Stimulated activated CD8-positive, alpha-beta memory T cell treated with anti-CD3 and anti-CD28 coated beads, Interleukin-12 subunit alpha, Interleukin-12 subunit beta, amount 100 ng/mL, for 24 hours (primary cell): ENCODE data around the gene CLPSL1.

ENCODE experiments used
- DNase-seq: peaks from one replicate; pipeline ENCODE4 v3.0.0-alpha.2; 2020; ENCODE audit errors: extremely low read depth

The CLPSL1 gene

DNA sequence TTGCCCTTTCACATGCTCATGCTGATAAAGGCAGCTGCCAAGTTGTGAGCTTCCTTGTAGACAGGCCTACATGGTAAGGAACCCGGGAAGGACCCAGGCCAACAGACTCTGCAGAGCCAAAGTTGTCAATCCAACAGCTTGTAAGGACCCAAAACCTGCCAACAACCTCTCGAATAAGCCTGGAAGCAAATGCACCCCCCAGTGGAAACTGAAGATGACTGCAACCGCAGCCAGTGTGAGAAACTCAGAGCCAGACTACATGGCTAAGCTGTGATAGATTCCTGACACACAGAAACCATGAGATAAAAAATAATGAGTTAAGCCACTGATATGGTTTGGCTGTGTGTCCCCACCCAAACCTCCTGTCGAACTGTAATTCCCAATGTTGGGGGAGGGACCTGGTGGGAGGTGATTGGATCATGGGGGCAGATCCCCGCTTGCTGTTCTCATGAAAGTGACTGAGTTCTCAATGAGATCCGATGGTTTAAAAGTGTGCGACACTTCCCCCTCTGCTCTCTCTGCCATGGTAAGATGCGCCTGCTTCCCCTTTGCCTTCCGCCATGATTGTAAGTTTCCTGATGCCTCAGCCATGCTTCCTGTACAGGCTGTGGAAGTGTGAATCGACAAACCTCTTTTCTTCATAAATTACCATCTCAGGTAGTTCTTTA lies 23.2 kb upstream of the CLPSL1 start:
- DNase-seq: no peak

GRCh38 chr6:35759426-35759825 lies 21.4 kb upstream of the CLPSL1 start:
- DNase-seq: no peak

- DNase-seq: no peak
Measured at GRCh38 chr6:35765739-35766138, 15.1 kb upstream of the CLPSL1 start.

GRCh38 chr6:35769211-35769610 lies 11.6 kb upstream of the CLPSL1 start:
- DNase-seq: no peak

DNA sequence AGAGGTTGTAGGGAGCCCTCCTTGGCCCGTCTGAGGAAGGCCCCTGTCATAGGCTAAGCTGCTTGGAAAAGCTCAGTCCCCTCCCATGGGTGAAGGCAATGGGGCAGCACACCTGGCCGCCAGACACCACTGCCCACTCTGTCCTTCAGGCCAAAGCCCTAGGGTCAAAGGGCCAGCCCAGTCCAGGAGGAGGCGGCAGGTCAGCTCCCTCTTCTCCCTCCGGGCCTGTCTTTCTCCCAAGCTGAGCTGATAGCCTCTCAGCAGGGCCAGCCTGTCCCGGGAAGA lies 9.5 kb upstream of the CLPSL1 start:
- no peak for DNase-seq

- DNase-seq: no peak
Measured at GRCh38 chr6:35774116-35774794, 6.6 kb upstream of the CLPSL1 start.

- no peak for DNase-seq
Measured at GRCh38 chr6:35775031-35775430, 5.8 kb upstream of the CLPSL1 start.

DNA sequence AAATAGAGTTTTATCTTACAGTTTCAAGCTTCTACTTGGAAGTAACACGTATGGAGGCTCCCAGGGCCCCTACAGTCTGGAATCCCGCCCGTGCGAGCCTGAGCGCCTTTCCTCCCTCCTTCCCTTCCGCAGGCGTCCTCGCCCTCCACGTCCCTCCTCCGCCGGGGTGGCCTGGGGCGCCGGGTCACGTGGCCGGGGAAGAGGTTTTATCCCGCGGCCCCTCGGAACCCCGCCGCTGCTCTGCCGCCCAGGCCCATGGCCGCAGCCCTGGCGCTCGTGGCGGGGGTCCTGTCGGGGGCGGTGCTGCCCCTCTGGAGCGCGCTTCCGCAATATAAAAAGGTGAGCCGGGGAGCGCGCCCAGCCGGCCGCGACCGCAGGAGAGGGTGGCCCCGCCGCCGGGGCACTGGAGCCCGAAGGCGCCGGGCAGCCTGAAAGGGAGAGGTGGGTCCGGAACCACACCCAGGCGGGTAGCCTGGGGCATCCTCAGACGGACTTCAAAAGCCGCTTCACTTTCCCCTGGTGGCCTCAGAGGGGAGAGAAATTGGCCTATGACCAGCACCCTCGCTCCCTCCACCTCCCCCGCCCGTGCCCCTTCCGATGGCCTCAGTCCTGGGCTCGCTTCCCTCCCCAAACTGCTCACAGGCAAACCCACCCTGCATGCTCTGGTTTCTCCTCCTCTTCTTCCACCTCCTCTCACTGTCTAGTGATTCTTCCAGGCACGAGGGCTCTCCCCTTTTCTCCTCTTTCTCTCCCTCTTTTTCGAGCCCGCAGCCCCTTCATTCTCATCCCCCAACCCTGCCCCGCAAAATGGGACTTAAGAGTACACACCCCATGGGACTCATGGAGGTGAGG lies 4.2 kb upstream of the CLPSL1 start, which contains the start of gene CLPSL2:
Gene CLPSL2, plus strand, starts transcription at position 235 of the 852 bp plus-strand sequence. Its CDS starts 21 bp downstream, at position 256.
- DNase-seq: no peak

GRCh38 chr6:35777356-35778102 lies 3.3 kb upstream of the CLPSL1 start:
- no peak for DNase-seq

DNA sequence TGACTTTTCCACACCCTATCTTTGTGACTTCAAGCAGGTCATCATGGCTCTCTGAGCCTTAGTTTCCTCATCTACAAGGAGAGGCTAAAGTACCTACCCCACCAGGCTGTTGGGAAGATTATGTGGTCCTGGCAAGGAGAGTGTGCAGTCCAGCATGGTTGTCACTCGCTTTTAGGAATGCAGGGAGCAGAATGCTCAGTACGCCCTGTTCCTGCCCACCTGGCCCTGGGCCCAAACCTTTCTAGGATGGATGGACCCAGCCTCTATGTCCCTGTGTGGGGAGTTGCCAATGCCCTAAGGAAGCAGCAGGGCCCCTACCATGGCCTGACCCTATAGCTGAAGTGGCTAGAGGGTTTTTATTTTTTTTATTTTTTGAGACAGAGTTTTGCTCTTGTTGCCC lies 2.4 kb upstream of the CLPSL1 start:
- DNase-seq: no peak

DNA sequence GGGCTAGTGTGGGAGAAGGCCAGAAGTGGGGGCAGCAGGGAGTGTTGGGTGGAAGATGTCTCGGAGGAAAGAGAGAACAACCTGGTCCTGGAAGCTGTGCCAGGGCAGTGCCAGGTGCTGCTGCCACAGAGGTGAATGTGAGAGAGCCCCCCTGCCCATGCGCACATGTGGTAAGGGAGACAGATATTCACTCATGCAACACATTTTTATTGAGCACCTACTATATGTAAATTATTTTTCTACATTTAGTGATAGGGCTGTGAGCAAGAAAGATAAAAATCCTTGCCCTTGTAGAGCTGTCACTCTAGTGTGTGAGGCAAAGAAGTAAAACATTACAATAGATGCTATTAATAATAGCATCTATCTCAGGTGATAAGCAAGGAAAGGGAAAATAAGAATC lies 471 bp downstream of the CLPSL1 start:
- DNase-seq: no peak

GRCh38 chr6:35782424-35782823 lies 1.6 kb downstream of the CLPSL1 start:
- DNase-seq: no peak

- DNase-seq: no peak
Measured at GRCh38 chr6:35784200-35784599, 3.4 kb downstream of the CLPSL1 start.

DNA sequence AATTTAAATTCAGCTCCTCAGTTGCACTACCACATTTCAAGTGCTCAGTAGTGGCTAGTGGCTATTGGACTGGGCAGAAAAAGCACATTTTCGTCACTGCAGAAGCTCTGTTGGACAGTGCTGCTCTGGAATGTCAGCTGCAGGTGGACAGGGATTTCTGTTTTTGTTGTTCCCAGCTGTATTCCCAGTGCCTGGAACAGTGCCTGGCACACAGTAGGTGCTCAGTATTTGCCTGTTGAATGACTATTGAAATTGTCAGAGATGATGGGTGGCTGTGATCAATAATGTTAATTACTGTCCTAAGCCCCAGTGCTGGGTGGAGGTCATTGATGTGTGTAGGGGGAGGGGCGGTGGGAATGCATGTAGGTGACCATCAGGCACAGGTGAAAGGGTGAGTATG lies 5.5 kb downstream of the CLPSL1 start:
- DNase-seq: no peak

GRCh38 chr6:35786810-35787209 lies 6.0 kb downstream of the CLPSL1 start:
- DNase-seq: no peak

- no peak for DNase-seq
Measured at GRCh38 chr6:35787266-35788218, 6.7 kb downstream of the CLPSL1 start.

- DNase-seq: no peak
Measured at GRCh38 chr6:35788423-35788982, 7.7 kb downstream of the CLPSL1 start.

- DNase-seq: no peak
Measured at GRCh38 chr6:35790683-35791082, 9.9 kb downstream of the CLPSL1 start.

DNA sequence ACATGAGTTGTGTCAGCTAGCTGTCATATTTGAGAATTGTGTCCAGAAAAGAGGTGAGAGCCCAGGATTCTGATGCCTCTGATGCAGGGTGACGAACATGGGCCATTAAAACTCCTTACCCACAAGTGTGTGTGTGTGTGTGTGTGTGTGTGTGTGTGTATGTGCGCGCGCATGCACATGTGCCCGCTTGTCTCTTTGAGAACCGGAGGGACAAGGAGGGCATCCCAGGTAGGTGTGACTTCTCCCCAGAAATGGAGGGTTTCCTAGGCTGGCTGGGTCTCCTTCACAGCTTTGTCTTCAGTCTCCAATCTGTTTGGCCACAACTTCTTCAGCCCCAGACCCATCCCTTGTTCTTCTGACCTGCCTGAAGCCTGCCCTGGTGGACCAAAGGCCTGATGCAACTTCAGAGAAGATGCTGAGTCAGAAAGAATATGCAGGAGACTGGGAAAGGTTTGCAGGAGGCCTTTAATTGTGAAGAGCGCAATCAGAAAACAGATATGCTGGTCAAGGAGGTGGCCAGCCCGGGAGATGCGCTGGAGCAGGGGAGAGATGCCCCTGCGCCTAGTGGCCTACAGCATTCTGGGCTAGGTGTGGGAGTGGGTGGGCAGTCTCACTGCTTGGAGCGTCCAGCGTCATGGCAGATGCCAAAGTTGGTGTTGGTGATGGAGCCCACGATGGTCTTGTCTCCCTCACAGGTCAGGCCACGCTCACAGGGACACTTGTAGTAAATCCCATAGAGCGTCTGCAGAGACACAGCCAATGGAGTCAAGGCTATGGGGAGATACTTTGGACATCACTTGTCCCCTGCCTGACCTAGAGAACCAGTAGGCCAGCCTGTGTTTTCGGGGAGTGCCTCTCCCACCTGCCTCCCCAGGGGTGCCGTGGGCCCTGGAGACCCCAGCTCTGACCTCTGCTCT lies 14.0 kb downstream of the CLPSL1 start:
- DNase-seq: no peak
